DOHH2 (cell line): ENCODE results near the gene FAM181B.

Source experiments
- CTCF ChIP-seq: fragments of 200-600 bp; sonication (generic); IDR thresholded peaks from one replicate; pipeline ENCODE4 v1.5.1; 2014; ENCODE audit warnings: antibody characterized with exemption, mild to moderate bottlenecking, low read depth, low read length; ENCODE audit not compliant: poor library complexity, severe bottlenecking
- EZH2phosphoT487 ChIP-seq: fragments of 200-600 bp; sonication (generic); IDR thresholded peaks from 2 replicates; pipeline ENCODE4 v1.6.1; 2017; ENCODE audit warnings: borderline replicate concordance, mild to moderate bottlenecking, antibody characterized with exemption, low read length, moderate library complexity, mixed read lengths

- TF ChIP-seq CTCF (no peak), EZH2phosphoT487 (no peak)
Measured at GRCh38 chr11:82683029-82683428, 50.6 kb downstream of the FAM181B start.
